GM19099 (cell line): Measurements from ENCODE around the gene ASCC3.

ENCODE experiments used
- POLR2A ChIP-seq: IDR thresholded peaks from 3 replicates; pipeline ENCODE4 v1.6.1; 2011; ENCODE audit warnings: low read depth; ENCODE audit not compliant: insufficient read length; ENCODE audit errors: extremely low read depth

Gene ASCC3

GRCh38 chr6:100796049-100796823, 84.9 kb downstream of the ASCC3 start:
- TF ChIP-seq POLR2A: no peak

GRCh38 chr6:100790084-100790483, 91.0 kb downstream of the ASCC3 start:
- no peak for TF ChIP-seq POLR2A

DNA sequence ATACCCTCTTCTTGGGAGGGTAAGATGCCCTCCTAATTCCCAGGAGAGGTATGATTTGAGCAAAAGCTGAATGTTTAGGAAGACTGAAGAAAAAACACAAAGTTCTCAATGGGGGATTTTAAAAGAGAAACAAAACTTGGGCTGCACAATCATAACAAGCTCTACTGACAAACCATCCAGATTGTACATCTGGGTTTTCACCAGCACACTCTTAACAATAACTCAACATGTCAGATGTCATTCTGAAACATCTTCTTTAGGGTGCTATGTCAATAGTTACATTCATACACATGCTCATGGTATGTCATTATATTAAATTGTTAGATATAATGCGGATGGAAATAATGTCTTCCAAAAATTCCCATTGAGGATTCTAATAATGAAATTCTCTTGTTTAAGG, 95.1 kb downstream of the ASCC3 start:
- TF ChIP-seq POLR2A: no peak

GRCh38 chr6:100780648-100781047, 100.5 kb downstream of the ASCC3 start:
- TF ChIP-seq POLR2A: no peak

GRCh38 chr6:100775667-100776066, 105.5 kb downstream of the ASCC3 start:
- TF ChIP-seq POLR2A: no peak

- no peak for TF ChIP-seq POLR2A
These were observed 106.4 kb downstream of the ASCC3 start for GRCh38 chr6:100774681-100775080.

DNA sequence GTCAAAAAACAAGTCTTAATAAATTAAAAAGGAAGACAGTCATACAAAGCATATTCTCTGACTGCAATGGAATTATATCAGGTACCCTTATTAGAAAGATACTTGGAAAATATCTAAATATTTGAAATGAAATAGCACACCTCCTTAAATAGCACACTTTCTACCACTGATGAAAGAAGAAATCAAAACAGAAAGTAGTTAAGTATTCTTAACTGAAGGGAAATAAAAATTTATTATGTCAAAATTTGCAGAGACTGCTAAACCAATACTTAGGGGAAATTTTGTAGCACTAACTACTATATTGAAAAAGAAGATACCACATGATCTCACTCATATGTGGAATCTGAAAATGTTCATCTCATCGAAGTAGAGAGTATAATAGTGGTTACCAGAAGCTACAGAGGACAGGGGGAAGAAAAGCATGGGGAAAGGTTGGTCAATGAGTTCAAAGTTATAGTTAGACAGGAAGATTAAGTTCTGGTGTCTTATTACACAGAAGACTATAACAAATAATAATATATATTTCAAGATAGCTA, 112.2 kb downstream of the ASCC3 start:
- TF ChIP-seq POLR2A: no peak

- TF ChIP-seq POLR2A: no peak
These were observed 117.4 kb downstream of the ASCC3 start for GRCh38 chr6:100763617-100764241.

- no peak for TF ChIP-seq POLR2A
These were observed 119.3 kb downstream of the ASCC3 start for GRCh38 chr6:100761841-100762240.

GRCh38 chr6:100753421-100753820, 127.7 kb downstream of the ASCC3 start:
- TF ChIP-seq POLR2A: no peak

GRCh38 chr6:100751590-100751989, 129.5 kb downstream of the ASCC3 start:
- TF ChIP-seq POLR2A: no peak

- TF ChIP-seq POLR2A: no peak
These were observed 135.6 kb downstream of the ASCC3 start for GRCh38 chr6:100745419-100746041.

GRCh38 chr6:100740439-100740838, 140.7 kb downstream of the ASCC3 start:
- no peak for TF ChIP-seq POLR2A

DNA sequence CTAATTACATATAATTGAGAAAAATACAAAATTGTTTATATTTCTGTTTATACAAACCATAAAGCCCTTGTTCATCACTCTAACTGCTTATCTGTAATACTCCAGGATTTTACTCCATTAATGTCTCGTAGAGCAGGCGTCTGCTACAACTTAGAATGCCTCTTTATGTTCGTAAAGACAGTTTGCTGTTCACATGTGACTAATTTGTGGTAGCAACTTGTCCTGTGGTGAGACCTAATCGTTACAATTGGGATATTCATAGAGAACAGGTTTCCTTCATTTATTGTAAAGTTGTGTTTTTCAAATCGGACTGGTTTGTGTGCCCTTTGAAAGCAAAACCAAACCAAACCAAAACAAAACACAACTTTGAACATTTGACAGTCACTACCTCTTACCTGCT, 149.7 kb downstream of the ASCC3 start:
- no peak for TF ChIP-seq POLR2A
